ENCODE results near the gene IREB2.

Gene IREB2

GRCh38 chr15:78455749-78456148, 17.7 kb downstream of the IREB2 start:
- H3K27ac ChIP-seq: peak overlapping the region; percentile 57
- no peak for TF ChIP-seq CTCF (IDR thresholded peaks at IDR 0.05)
- TF ChIP-seq ZFX (IDR thresholded peaks at IDR 0.05; ENCODE audit: borderline replicate concordance): no peak

GRCh38 chr15:78456426-78456825, 18.4 kb downstream of the IREB2 start:
- H3K27ac ChIP-seq: peak overlapping the region; percentile 57
- TF ChIP-seq ZFX (IDR thresholded peaks at IDR 0.05; ENCODE audit: borderline replicate concordance) (no peak), CTCF (IDR thresholded peaks at IDR 0.05) (no peak)

- peak overlapping the region; percentile 57 for H3K27ac ChIP-seq
- TF ChIP-seq CTCF (IDR thresholded peaks at IDR 0.05): no peak
- TF ChIP-seq ZFX (IDR thresholded peaks at IDR 0.05; ENCODE audit: borderline replicate concordance): no peak
These were observed 19.1 kb downstream of the IREB2 start for GRCh38 chr15:78457101-78457500.

- no peak overlapping the region for H3K27ac ChIP-seq
- TF ChIP-seq ZFX (IDR thresholded peaks at IDR 0.05; ENCODE audit: borderline replicate concordance): no peak
- TF ChIP-seq CTCF (IDR thresholded peaks at IDR 0.05): no peak
These were observed 22.7 kb downstream of the IREB2 start for GRCh38 chr15:78460737-78461136.

- no peak overlapping the region for H3K27ac ChIP-seq
- TF ChIP-seq ZFX (IDR thresholded peaks at IDR 0.05; ENCODE audit: borderline replicate concordance) (no peak), CTCF (IDR thresholded peaks at IDR 0.05) (no peak)
These were observed 23.3 kb downstream of the IREB2 start for GRCh38 chr15:78461171-78461888.

- no peak for TF ChIP-seq ZFX (IDR thresholded peaks at IDR 0.05; ENCODE audit: borderline replicate concordance)
- TF ChIP-seq CTCF (IDR thresholded peaks at IDR 0.05): no peak
- H3K27ac ChIP-seq: no peak overlapping the region
These were observed 31.0 kb downstream of the IREB2 start for GRCh38 chr15:78469031-78469430.

- TF ChIP-seq CTCF (IDR thresholded peaks at IDR 0.05) (no peak), ZFX (IDR thresholded peaks at IDR 0.05; ENCODE audit: borderline replicate concordance) (no peak)
- no peak overlapping the region for H3K27ac ChIP-seq
These were observed 39.3 kb downstream of the IREB2 start for GRCh38 chr15:78477295-78477694.

Data from 22Rv1 (cell line).